Suprapubic skin (tissue), 4 donors: ENCODE results near the gene PPP2R5C. TPM values are rescaled to one million over a fixed set of nuclear protein-coding genes. Genes with fewer than 3 reads are reported as not detected.
A peak's percentile ranks its signal among the peaks of the same experiment; 100 is the strongest.
"Not testable (repeated sequence)": the region's sequence is repeated elsewhere in the genome, so short reads cannot be mapped to it uniquely, and the experiment has no call there.

Source experiments
- DNase-seq, 2 donors: peaks; one replicate each; pipeline ENCODE4 v3.0.0-alpha.2; 2019; ENCODE audit warnings: low spot score in 2 of 2
- H3K27ac ChIP-seq: fragments of 200-600 bp; sonication (generic); one replicate; pipeline ENCODE4 v1.5.1; 2019
- H3K27me3 ChIP-seq: fragments of 200-600 bp; sonication (generic); one replicate; pipeline ENCODE4 v1.5.1; 2019
- H3K36me3 ChIP-seq: fragments of 200-600 bp; sonication (generic); one replicate; pipeline ENCODE4 v1.5.1; 2019
- H3K4me1 ChIP-seq: fragments of 200-600 bp; sonication (generic); one replicate; pipeline ENCODE4 v1.5.1; 2019
- H3K4me3 ChIP-seq: fragments of 200-600 bp; sonication (generic); one replicate; pipeline ENCODE4 v1.5.1; 2019; ENCODE audit warnings: mild to moderate bottlenecking
- H3K9me3 ChIP-seq: fragments of 200-600 bp; sonication (generic); one replicate; pipeline ENCODE4 v1.5.1; 2019
- CTCF ChIP-seq, 2 donors: fragments of 200-600 bp in 1 of 2; fragments of 450-650 bp in 1 of 2; sonication (generic) in 1 of 2; IDR thresholded peaks; one replicate each; pipeline ENCODE4 v1.5.1; 2016 to 2019; ENCODE audit warnings: antibody characterized with exemption in 2 of 2, mild to moderate bottlenecking in 1 of 2, moderate library complexity in 1 of 2
- EP300 ChIP-seq: sonication (generic); formaldehyde crosslinking; IDR thresholded peaks from one replicate; pipeline ENCODE4 v1.6.1; 2017; ENCODE audit warnings: antibody characterized with exemption
- POLR2A ChIP-seq, 2 donors: fragments of 450-650 bp; IDR thresholded peaks; one replicate each; pipeline ENCODE4 v1.6.1; 2017; ENCODE audit warnings: antibody characterized with exemption in 2 of 2, mild to moderate bottlenecking in 2 of 2, moderate library complexity in 2 of 2
- POLR2AphosphoS5 ChIP-seq, 3 donors: sonication (generic); formaldehyde crosslinking; IDR thresholded peaks; one replicate each; pipeline ENCODE4 v1.6.1; 2017; ENCODE audit warnings: antibody characterized with exemption in 3 of 3
- WGBS: methylation state at CpG from one replicate; pipeline ENCODE4 v1.1.5; 2018; 5-methylcytosine and 5-hydroxymethylcytosine counted together
- total RNA-seq, 4 donors: library from RNA; depleted of rRNA; stranded (reverse); fragments of >200 nt; gene quantifications; one replicate each; pipeline ENCODE4 v1.1.0, GENCODE V29; 2016

The PPP2R5C gene
- total RNA-seq, 4 donors from 2014 or later = 104 to 149 (median 119) TPM

GRCh38 chr14:101739446-101740141, 21.9 kb upstream of the PPP2R5C start:
- no peaks in the 10 kb centered on the region for H3K27me3 ChIP-seq
- 60% methylated on average over 8 of the region's 8 CpGs for WGBS

GRCh38 chr14:101740981-101741380, 20.5 kb upstream of the PPP2R5C start:
- TF ChIP-seq EP300 (no peak), POLR2AphosphoS5 (IDR thresholded peaks at IDR 0.05) (no peak), POLR2A (IDR thresholded peaks at IDR 0.05) (no peak), CTCF (IDR thresholded peaks at IDR 0.05) (no peak)
- H3K4me1 ChIP-seq = peaks cover 26% of the 10 kb centered on the region
- H3K4me3 ChIP-seq = no peak overlapping the region
- WGBS = 83% methylated on average over 1 of the region's 3 CpGs
- no peaks in the 10 kb centered on the region for H3K9me3 ChIP-seq
- H3K27ac ChIP-seq = no peak overlapping the region
- peak; percentile 29 to 50 for DNase-seq
- H3K36me3 ChIP-seq = no peaks in the 10 kb centered on the region
- H3K27me3 ChIP-seq = no peaks in the 10 kb centered on the region

More at GRCh38 chr14:101739446-101740141, 21.9 kb upstream of the PPP2R5C start:
- TF ChIP-seq POLR2AphosphoS5 (IDR thresholded peaks at IDR 0.05) (no peak), POLR2A (IDR thresholded peaks at IDR 0.05) (no peak), EP300 (no peak), CTCF (IDR thresholded peaks at IDR 0.05) (no peak)
- Histone ChIP-seq H3K9me3 (no peaks in the 10 kb centered on the region), H3K36me3 (no peaks in the 10 kb centered on the region), H3K4me3 (no peak overlapping the region), H3K4me1 (peaks cover 26% of the 10 kb centered on the region), H3K27ac (no peak overlapping the region)
- peak; percentile 31 to 53 for DNase-seq

GRCh38 chr14:101743701-101744100, 17.8 kb upstream of the PPP2R5C start:
- peak; percentile 16 to 40 for DNase-seq
- no peaks in the 10 kb centered on the region for H3K9me3 ChIP-seq
- H3K36me3 ChIP-seq = no peaks in the 10 kb centered on the region
- no peak overlapping the region for H3K27ac ChIP-seq
- H3K27me3 ChIP-seq = no peaks in the 10 kb centered on the region
- 91% methylated on average over 6 of the region's 6 CpGs for WGBS
- TF ChIP-seq CTCF (IDR thresholded peaks at IDR 0.05) (no peak), POLR2AphosphoS5 (IDR thresholded peaks at IDR 0.05) (no peak), POLR2A (IDR thresholded peaks at IDR 0.05) (no peak), EP300 (no peak)
- peaks cover 11% of the 10 kb centered on the region for H3K4me1 ChIP-seq
- H3K4me3 ChIP-seq = no peak overlapping the region

GRCh38 chr14:101744382-101744781, 17.1 kb upstream of the PPP2R5C start:
- H3K4me1 ChIP-seq, H3K27me3 ChIP-seq, H3K9me3 ChIP-seq, H3K27ac ChIP-seq, H3K4me3 ChIP-seq, H3K36me3 ChIP-seq: not testable (repeated sequence)
- DNase-seq = peak in 1 of 2 donors; percentile 16
- WGBS = 88% methylated on average over 6 of the region's 6 CpGs

GRCh38 chr14:101749756-101750155, 11.8 kb upstream of the PPP2R5C start:
- WGBS = 59% methylated on average over 5 of the region's 5 CpGs
- H3K27me3 ChIP-seq = peaks cover 13% of the 10 kb centered on the region
- H3K4me1 ChIP-seq, H3K27ac ChIP-seq, H3K9me3 ChIP-seq, H3K36me3 ChIP-seq, H3K4me3 ChIP-seq: not testable (repeated sequence)
- DNase-seq = peak; percentile 24 to 44

GRCh38 chr14:101754893-101755292, 6.6 kb upstream of the PPP2R5C start:
- Histone ChIP-seq H3K27ac (no peak overlapping the region), H3K9me3 (no peaks in the 10 kb centered on the region), H3K27me3 (peaks cover 4% of the 10 kb centered on the region), H3K4me3 (no peak overlapping the region), H3K36me3 (no peaks in the 10 kb centered on the region), H3K4me1 (peaks cover 5% of the 10 kb centered on the region)
- DNase-seq = peak in 1 of 2 donors; percentile 13
- 79% methylated on average over 4 of the region's 4 CpGs for WGBS
- TF ChIP-seq EP300 (no peak), CTCF (IDR thresholded peaks at IDR 0.05) (no peak), POLR2A (IDR thresholded peaks at IDR 0.05) (no peak), POLR2AphosphoS5 (IDR thresholded peaks at IDR 0.05) (no peak)
